ENCODE measurements around the gene ARAP2.

Gene ARAP2

DNA sequence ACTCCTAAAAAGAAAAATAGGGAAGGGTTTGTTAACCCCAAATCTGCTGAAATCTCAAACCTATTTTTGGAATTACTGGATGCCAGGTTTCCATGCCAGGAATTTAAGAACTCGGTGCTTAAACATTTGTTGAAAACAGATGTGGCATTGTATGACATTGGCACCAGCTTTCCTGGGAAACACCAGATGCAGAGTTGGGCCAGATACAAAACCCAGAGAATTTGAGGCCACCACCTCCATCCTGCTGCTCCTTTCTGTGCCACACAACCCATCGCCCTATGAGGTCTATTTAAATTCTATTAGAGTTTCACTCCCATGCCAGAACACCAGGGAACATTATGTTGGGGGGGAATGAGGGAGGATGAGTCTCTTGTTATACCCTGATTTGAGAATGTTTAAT is 71.7 kb downstream of the ARAP2 start:
- Histone ChIP-seq H3K9me3 (ENCODE audit: insufficient read depth, low read length) (no peaks in the 10 kb centered on the region), H3K27ac (ENCODE audit: low read length) (no peak overlapping the region), H3K79me2 (ENCODE audit: low read length) (no peaks in the 10 kb centered on the region), H2AFZ (ENCODE audit: low read depth, low read length) (no peak overlapping the region), H3K36me3 (replicated peaks; ENCODE audit: low read depth, low read length) (peaks cover 6% of the 10 kb centered on the region), H3K4me3 (ENCODE audit: low read length) (no peak overlapping the region), H3K4me2 (ENCODE audit: low read length) (no peak overlapping the region), H3K4me1 (ENCODE audit: low read length) (peaks cover 5% of the 10 kb centered on the region), H4K20me1 (ENCODE audit: insufficient read depth, low read length) (no peaks in the 10 kb centered on the region), H3K9ac (ENCODE audit: low read length) (no peak overlapping the region), H3K27me3 (ENCODE audit: low read depth, low read length) (no peaks in the 10 kb centered on the region)
- no peak for TF ChIP-seq EZH2phosphoT487 (IDR thresholded peaks at IDR 0.05; ENCODE audit: low read depth)
- TF ChIP-seq, protein P1, sequence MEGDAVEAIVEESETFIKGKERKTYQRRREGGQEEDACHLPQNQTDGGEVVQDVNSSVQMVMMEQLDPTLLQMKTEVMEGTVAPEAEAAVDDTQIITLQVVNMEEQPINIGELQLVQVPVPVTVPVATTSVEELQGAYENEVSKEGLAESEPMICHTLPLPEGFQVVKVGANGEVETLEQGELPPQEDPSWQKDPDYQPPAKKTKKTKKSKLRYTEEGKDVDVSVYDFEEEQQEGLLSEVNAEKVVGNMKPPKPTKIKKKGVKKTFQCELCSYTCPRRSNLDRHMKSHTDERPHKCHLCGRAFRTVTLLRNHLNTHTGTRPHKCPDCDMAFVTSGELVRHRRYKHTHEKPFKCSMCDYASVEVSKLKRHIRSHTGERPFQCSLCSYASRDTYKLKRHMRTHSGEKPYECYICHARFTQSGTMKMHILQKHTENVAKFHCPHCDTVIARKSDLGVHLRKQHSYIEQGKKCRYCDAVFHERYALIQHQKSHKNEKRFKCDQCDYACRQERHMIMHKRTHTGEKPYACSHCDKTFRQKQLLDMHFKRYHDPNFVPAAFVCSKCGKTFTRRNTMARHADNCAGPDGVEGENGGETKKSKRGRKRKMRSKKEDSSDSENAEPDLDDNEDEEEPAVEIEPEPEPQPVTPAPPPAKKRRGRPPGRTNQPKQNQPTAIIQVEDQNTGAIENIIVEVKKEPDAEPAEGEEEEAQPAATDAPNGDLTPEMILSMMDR (IDR thresholded peaks at IDR 0.05; ENCODE audit: low read depth, low read length), result no peak

DNA sequence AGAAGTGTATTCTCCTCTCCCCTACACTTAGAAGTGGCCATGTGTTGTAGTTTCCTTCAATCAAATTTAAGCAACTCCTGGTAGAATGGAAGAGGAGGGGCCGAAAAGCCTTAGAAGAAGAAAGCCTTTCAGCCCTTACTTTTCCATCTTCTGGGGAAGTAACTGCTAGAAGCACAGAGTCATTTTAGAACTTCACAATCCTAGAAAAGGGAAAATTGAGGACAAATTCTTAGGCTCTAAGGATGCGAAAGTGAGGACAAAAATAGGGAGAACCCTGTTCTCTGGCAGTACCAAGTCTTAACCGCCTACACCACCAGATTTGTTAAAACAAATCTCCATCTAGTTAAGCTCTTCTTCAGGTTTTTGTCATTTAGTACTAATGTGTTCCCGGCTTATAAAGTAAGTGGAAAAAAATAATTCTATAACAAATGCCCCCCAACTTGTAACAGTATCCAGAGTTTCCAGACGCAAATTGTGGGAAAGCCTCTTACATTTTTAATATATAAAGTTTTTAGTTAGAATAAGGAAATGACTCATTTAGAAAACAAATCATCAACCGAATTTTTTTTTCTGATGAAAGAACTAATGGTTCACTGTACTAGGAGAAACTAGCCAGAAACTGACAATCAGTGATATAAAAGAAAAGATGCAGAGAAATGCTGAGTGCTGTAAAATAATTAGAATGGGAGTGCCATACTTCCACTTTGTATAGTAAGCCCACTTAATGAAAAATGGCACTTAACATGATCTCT is 76.0 kb downstream of the ARAP2 start:
- Histone ChIP-seq H3K79me2 (ENCODE audit: low read length) (no peaks in the 10 kb centered on the region), H3K9me3 (ENCODE audit: insufficient read depth, low read length) (no peaks in the 10 kb centered on the region), H3K4me1 (ENCODE audit: low read length) (peaks cover 5% of the 10 kb centered on the region), H3K27me3 (ENCODE audit: low read depth, low read length) (no peaks in the 10 kb centered on the region), H3K4me2 (ENCODE audit: low read length) (no peak overlapping the region), H3K36me3 (replicated peaks; ENCODE audit: low read depth, low read length) (peaks cover 12% of the 10 kb centered on the region), H2AFZ (ENCODE audit: low read depth, low read length) (no peak overlapping the region), H3K9ac (ENCODE audit: low read length) (no peak overlapping the region), H4K20me1 (ENCODE audit: insufficient read depth, low read length) (no peaks in the 10 kb centered on the region), H3K27ac (ENCODE audit: low read length) (no peak overlapping the region), H3K4me3 (ENCODE audit: low read length) (no peak overlapping the region)
- TF ChIP-seq, protein P1 (IDR thresholded peaks at IDR 0.05; ENCODE audit: low read depth, low read length), result no peak
- TF ChIP-seq EZH2phosphoT487 (IDR thresholded peaks at IDR 0.05; ENCODE audit: low read depth), result no peak

DNA sequence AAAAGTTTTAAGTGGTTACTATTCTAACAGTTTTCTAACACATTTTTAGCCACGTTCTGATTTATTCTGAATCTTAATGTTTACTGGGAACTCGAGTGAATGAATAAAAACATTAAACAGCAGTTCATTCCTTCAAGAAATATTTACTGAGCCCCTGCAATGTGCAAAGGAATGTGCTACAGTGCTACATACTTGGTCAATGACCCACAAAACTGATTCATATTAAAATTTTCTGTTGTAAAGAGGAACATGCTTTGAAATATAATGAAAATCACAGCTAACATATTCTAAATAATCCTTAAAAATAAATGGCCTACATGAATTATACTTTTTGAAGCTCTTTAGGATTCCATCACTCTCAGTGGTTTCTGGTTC is 78.7 kb downstream of the ARAP2 start:
- H3K27me3 ChIP-seq (ENCODE audit: low read depth, low read length), result no peaks in the 10 kb centered on the region
- H4K20me1 ChIP-seq (ENCODE audit: insufficient read depth, low read length), result no peaks in the 10 kb centered on the region
- peaks cover 5% of the 10 kb centered on the region for H3K4me1 ChIP-seq (ENCODE audit: low read length)
- peaks cover 20% of the 10 kb centered on the region for H3K36me3 ChIP-seq (replicated peaks; ENCODE audit: low read depth, low read length)
- H2AFZ ChIP-seq (ENCODE audit: low read depth, low read length), result no peak overlapping the region
- H3K27ac ChIP-seq (ENCODE audit: low read length), result no peak overlapping the region
- H3K9me3 ChIP-seq (ENCODE audit: insufficient read depth, low read length), result no peaks in the 10 kb centered on the region
- H3K4me2 ChIP-seq (ENCODE audit: low read length), result no peak overlapping the region
- no peak overlapping the region for H3K9ac ChIP-seq (ENCODE audit: low read length)
- no peak overlapping the region for H3K4me3 ChIP-seq (ENCODE audit: low read length)
- TF ChIP-seq, protein P1 (IDR thresholded peaks at IDR 0.05; ENCODE audit: low read depth, low read length), result no peak
- no peak for TF ChIP-seq EZH2phosphoT487 (IDR thresholded peaks at IDR 0.05; ENCODE audit: low read depth)
- no peaks in the 10 kb centered on the region for H3K79me2 ChIP-seq (ENCODE audit: low read length)

DNA sequence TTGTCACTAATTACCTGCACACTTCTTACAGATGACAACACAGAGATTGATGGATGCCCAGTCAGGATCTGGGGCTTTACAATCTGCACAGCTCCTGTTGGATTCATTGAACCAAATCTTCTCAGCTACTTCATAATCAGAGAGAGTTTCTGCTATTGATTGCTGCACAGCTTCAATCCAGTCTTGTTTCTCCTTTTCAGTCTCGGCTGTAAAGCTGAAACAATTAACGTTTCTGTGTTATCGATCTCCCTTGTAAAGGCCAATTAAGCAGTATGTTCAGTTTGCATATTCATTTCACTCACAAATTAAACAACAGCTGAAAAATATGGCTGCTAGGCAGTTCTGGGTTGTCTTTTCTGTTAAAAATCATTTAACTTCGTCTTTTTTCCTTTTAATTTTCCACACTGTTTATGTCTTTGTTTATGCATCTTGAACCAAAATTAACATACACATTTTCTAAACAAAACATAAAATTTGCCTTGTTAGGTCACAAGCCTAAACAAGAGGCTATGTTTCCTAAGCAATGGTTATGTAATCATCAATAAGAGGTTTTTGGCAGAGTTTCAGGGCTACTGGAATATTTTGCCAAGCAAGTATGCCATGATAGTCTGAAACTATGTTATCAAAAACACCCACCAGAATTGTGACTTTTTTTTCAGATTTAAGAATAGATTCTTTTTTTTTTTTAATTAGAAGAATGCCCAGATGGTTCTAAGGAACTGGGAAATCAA is 79.2 kb downstream of the ARAP2 start:
- no peaks in the 10 kb centered on the region for H3K9me3 ChIP-seq (ENCODE audit: insufficient read depth, low read length)
- H4K20me1 ChIP-seq (ENCODE audit: insufficient read depth, low read length), result no peaks in the 10 kb centered on the region
- H3K4me2 ChIP-seq (ENCODE audit: low read length), result no peak overlapping the region
- H3K36me3 ChIP-seq (replicated peaks; ENCODE audit: low read depth, low read length), result peaks cover 20% of the 10 kb centered on the region
- H3K79me2 ChIP-seq (ENCODE audit: low read length), result no peaks in the 10 kb centered on the region
- H3K9ac ChIP-seq (ENCODE audit: low read length), result no peak overlapping the region
- H3K27me3 ChIP-seq (ENCODE audit: low read depth, low read length), result no peaks in the 10 kb centered on the region
- no peak overlapping the region for H2AFZ ChIP-seq (ENCODE audit: low read depth, low read length)
- H3K4me1 ChIP-seq (ENCODE audit: low read length), result peaks cover 5% of the 10 kb centered on the region
- H3K27ac ChIP-seq (ENCODE audit: low read length), result no peak overlapping the region
- TF ChIP-seq, protein P1 (IDR thresholded peaks at IDR 0.05; ENCODE audit: low read depth, low read length), result no peak
- no peak for TF ChIP-seq EZH2phosphoT487 (IDR thresholded peaks at IDR 0.05; ENCODE audit: low read depth)
- H3K4me3 ChIP-seq (ENCODE audit: low read length), result no peak overlapping the region
